HG02642 (cell line): ENCODE measurements around the gene CTAGE9.
"Not testable (repeated sequence)": the region's sequence is repeated elsewhere in the genome, so short reads cannot be mapped to it uniquely, and the experiment has no call there.

ENCODE experiments used
- ATAC-seq: cut with Tn5 transposase; IDR thresholded peaks from one replicate; pipeline ENCODE4 v1.9.1; 2021; ENCODE audit warnings: mild to moderate bottlenecking; ENCODE audit not compliant: unreplicated experiment, poor library complexity

CTAGE9 gene

GRCh38 chr6:131729550-131729949 is 18.7 kb upstream of the CTAGE9 start:
- no peak for ATAC-seq

GRCh38 chr6:131728296-131728939 is 17.6 kb upstream of the CTAGE9 start:
- ATAC-seq: no peak

- ATAC-seq: no peak
Observed at GRCh38 chr6:131727868-131728267, 17.1 kb upstream of the CTAGE9 start.

- ATAC-seq: no peak
Observed at GRCh38 chr6:131727467-131727866, 16.6 kb upstream of the CTAGE9 start.

GRCh38 chr6:131724114-131724513 is 13.3 kb upstream of the CTAGE9 start:
- no peak for ATAC-seq

GRCh38 chr6:131721161-131721560 is 10.3 kb upstream of the CTAGE9 start:
- no peak for ATAC-seq

- ATAC-seq: no peak
Observed at GRCh38 chr6:131717836-131718542, 7.2 kb upstream of the CTAGE9 start.

GRCh38 chr6:131715567-131715966 is 4.8 kb upstream of the CTAGE9 start:
- ATAC-seq: peak; percentile 72

- not testable (repeated sequence) for ATAC-seq
Observed at GRCh38 chr6:131703905-131704304, 6.9 kb downstream of the CTAGE9 start.

GRCh38 chr6:131700851-131701250 is 10.0 kb downstream of the CTAGE9 start:
- not testable (repeated sequence) for ATAC-seq

- ATAC-seq: no peak
Observed at GRCh38 chr6:131696956-131697355, 13.9 kb downstream of the CTAGE9 start.

GRCh38 chr6:131694832-131695426 is 15.9 kb downstream of the CTAGE9 start:
- ATAC-seq: peak; percentile 89

- no peak for ATAC-seq
Observed at GRCh38 chr6:131693384-131693783, 17.4 kb downstream of the CTAGE9 start.

GRCh38 chr6:131692589-131692988 is 18.2 kb downstream of the CTAGE9 start:
- no peak for ATAC-seq

GRCh38 chr6:131692031-131692430 is 18.8 kb downstream of the CTAGE9 start:
- no peak for ATAC-seq

- ATAC-seq: peak; percentile 72
Observed at GRCh38 chr6:131688286-131688685, 22.5 kb downstream of the CTAGE9 start.

GRCh38 chr6:131687022-131687421 is 23.8 kb downstream of the CTAGE9 start:
- no peak for ATAC-seq

GRCh38 chr6:131685266-131685780 is 25.5 kb downstream of the CTAGE9 start:
- peak; percentile 72 for ATAC-seq

- peak; percentile 72 for ATAC-seq
Observed at GRCh38 chr6:131683479-131683878, 27.3 kb downstream of the CTAGE9 start.

GRCh38 chr6:131682442-131682841 is 28.4 kb downstream of the CTAGE9 start:
- ATAC-seq: no peak

- ATAC-seq: no peak
Observed at GRCh38 chr6:131681585-131681984, 29.2 kb downstream of the CTAGE9 start.
